CD14-positive monocyte (primary cell): ENCODE measurements around the gene LSM4. TPM values are rescaled to one million over a fixed set of nuclear protein-coding genes. Genes with fewer than 3 reads are reported as not detected.
"Not testable (repeated sequence)": the region's sequence is repeated elsewhere in the genome, so short reads cannot be mapped to it uniquely, and the experiment has no call there.

ENCODE experiments used
- DNase-seq, 3 donors: peaks; one replicate each; pipeline ENCODE4 v3.0.0-alpha.2; 2011 to 2022
- H2AFZ ChIP-seq: 2 replicates; pipeline ENCODE4 v1.6.0; 2012; ENCODE audit warnings: mild to moderate bottlenecking, low read depth, low read length, inconsistent platforms; ENCODE audit not compliant: insufficient read depth, poor library complexity, severe bottlenecking
- H3K27ac ChIP-seq, 2 donors: 1 replicate in 1 of 2; 2 replicates in 1 of 2; pipeline ENCODE4 v1.5.1; 2012 to 2013; ENCODE audit warnings: low read length in 2 of 2, control low read depth in 1 of 2, inconsistent platforms in 1 of 2, low read depth in 1 of 2, mild to moderate bottlenecking in 1 of 2
- H3K27me3 ChIP-seq, 2 donors: one replicate each; pipeline versions ENCODE4 v1.6.0 to v1.6.1; 2011 to 2013; ENCODE audit warnings: low read length in 2 of 2; ENCODE audit not compliant: control insufficient read depth in 2 of 2, insufficient read depth in 2 of 2
- H3K36me3 ChIP-seq, 2 donors: replicated peaks in 1 of 2; 1 replicate in 1 of 2; 2 replicates in 1 of 2; pipeline versions ENCODE4 v1.5.1 to v1.6.1; 2012 to 2013; ENCODE audit warnings: low read length in 2 of 2, control low read depth in 1 of 2, inconsistent platforms in 1 of 2, mild to moderate bottlenecking in 1 of 2; ENCODE audit not compliant: insufficient read depth in 2 of 2, control insufficient read depth in 1 of 2
- H3K4me1 ChIP-seq, 2 donors: 1 replicate in 1 of 2; 2 replicates in 1 of 2; pipeline versions ENCODE4 v1.5.1 to v1.6.1; 2012 to 2013; ENCODE audit warnings: low read length in 2 of 2, control low read depth in 1 of 2, inconsistent platforms in 1 of 2, mild to moderate bottlenecking in 1 of 2, moderate library complexity in 1 of 2; ENCODE audit not compliant: insufficient read depth in 2 of 2, control insufficient read depth in 1 of 2
- H3K4me2 ChIP-seq: replicated peaks from 2 replicates; pipeline ENCODE3; 2012; ENCODE audit warnings: low read length, moderate library complexity, mild to moderate bottlenecking; ENCODE audit not compliant: poor library complexity, severe bottlenecking; ENCODE audit errors: extremely low read depth
- H3K4me3 ChIP-seq, 3 experiments: fragments of 200-600 bp in 1 of 3; sonication (generic) in 1 of 3; replicated peaks in 1 of 3; 1 replicate in 2 of 3; 2 replicates in 1 of 3; pipeline ENCODE4 v1.5.1; 2011 to 2013; ENCODE audit warnings: low read length in 3 of 3, mild to moderate bottlenecking in 3 of 3, control low read depth in 2 of 3, low read depth in 2 of 3, inconsistent platforms in 1 of 3, moderate library complexity in 1 of 3
- H3K79me2 ChIP-seq: 2 replicates; pipeline ENCODE4 v1.6.0; 2012; ENCODE audit warnings: mild to moderate bottlenecking, control low read depth, inconsistent platforms, low read length, moderate library complexity; ENCODE audit not compliant: insufficient read depth
- H3K9ac ChIP-seq: 2 replicates; pipeline ENCODE4 v1.6.0; 2017; ENCODE audit warnings: low read length, mild to moderate bottlenecking; ENCODE audit not compliant: insufficient read depth, poor library complexity, severe bottlenecking
- H3K9me3 ChIP-seq, 2 donors: replicated peaks in 1 of 2; 1 replicate in 1 of 2; 2 replicates in 1 of 2; pipeline versions ENCODE4 v1.5.1 to v1.6.1; 2012 to 2013; ENCODE audit warnings: low read length in 2 of 2, control low read depth in 1 of 2; ENCODE audit not compliant: control insufficient read depth in 1 of 2, insufficient read depth in 1 of 2
- H4K20me1 ChIP-seq: 2 replicates; pipeline ENCODE4 v1.6.0; 2012; ENCODE audit warnings: mild to moderate bottlenecking, low read length, control low read depth, moderate library complexity; ENCODE audit not compliant: insufficient read depth
- H3K27ac Mint-ChIP-seq, 7 donors: one replicate each; pipeline ENCODE4 v1.8.0; 2020; ENCODE audit warnings: mild to moderate bottlenecking in 7 of 7, mixed read lengths in 7 of 7, moderate library complexity in 6 of 7, inconsistent platforms in 2 of 7
- H3K27me3 Mint-ChIP-seq, 3 donors: one replicate each; pipeline ENCODE4 v1.8.0; 2021 to 2022; ENCODE audit warnings: low read depth in 3 of 3, mild to moderate bottlenecking in 3 of 3, mixed read lengths in 3 of 3, moderate library complexity in 3 of 3, inconsistent platforms in 1 of 3
- H3K36me3 Mint-ChIP-seq, 2 donors: one replicate each; pipeline ENCODE4 v1.8.0; 2020; ENCODE audit warnings: mixed read lengths in 2 of 2, inconsistent platforms in 1 of 2, mild to moderate bottlenecking in 1 of 2
- H3K4me1 Mint-ChIP-seq: one replicate; pipeline ENCODE4 v1.8.0; 2020; ENCODE audit warnings: mild to moderate bottlenecking, mixed read lengths
- H3K4me3 Mint-ChIP-seq, 2 donors: one replicate each; pipeline ENCODE4 v1.8.0; 2020; ENCODE audit warnings: mild to moderate bottlenecking in 2 of 2, mixed read lengths in 2 of 2, moderate library complexity in 1 of 2
- H3K9me3 Mint-ChIP-seq, 7 donors: one replicate each; pipeline ENCODE4 v1.8.0; 2020 to 2022; ENCODE audit warnings: mixed read lengths in 7 of 7, mild to moderate bottlenecking in 6 of 7, moderate library complexity in 6 of 7, inconsistent platforms in 2 of 7
- WGBS: methylation state at CpG from one replicate; pipeline ENCODE4 v1.1.5; 2013; ENCODE audit warnings: missing lambda C conversion rate; ENCODE audit not compliant: insufficient coverage; 5-methylcytosine and 5-hydroxymethylcytosine counted together
- intact Hi-C, 2 donors: fragments of 100-400 bp; cut with micrococcal nuclease; formaldehyde crosslinking; loops; one replicate each; pipeline versions ENCODE4 v1.15.0 to v1.15.1; 2023
- polyA plus RNA-seq, 3 donors: library from polyadenylated mRNA; depleted of rRNA in 1 of 3; unstranded in 2 of 3; stranded (reverse) in 1 of 3; fragments of 300-500 nt in 2 of 3; fragments of >200 nt in 1 of 3; fragmentation: Illumina TruSeq in 2 of 3; gene quantifications; 1 replicate in 2 of 3; 2 replicates in 1 of 3; pipeline ENCODE4 v1.2.3, GENCODE V29; 2012 to 2021
- TF ChIP-seq, protein P1 (sequence below): fragments of 200-600 bp; IDR thresholded peaks from one replicate; pipeline ENCODE4 v1.8.0; 2022; ENCODE audit warnings: antibody characterized with exemption, mild to moderate bottlenecking

The LSM4 gene
- polyA plus RNA-seq, 3 donors: 66.5 to 143 (median 97.0) TPM

DNA sequence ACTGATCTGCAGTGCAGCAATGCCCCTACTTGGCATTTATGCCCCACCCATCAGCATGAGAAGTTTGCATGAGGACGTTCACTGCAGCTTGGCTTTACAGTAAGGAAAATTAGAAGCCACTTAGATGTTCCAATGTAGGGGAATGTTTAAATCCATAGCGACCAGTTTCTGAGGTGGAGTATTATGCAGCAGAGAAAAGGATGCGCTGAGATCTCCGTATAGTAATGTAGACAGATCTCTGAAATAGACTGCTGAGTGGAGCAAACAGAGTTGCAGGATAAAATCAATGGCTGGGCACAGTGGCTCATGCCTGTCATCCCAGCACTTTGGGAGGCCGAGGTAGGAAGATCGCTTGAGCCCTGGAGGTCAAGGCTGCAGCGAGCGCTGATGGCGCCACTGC lies 27.6 kb upstream of the LSM4 start:
- Mint-ChIP-seq H3K36me3 (peaks cover 49 to 75% of the 10 kb centered on the region in 2 donors), H3K27ac (peak overlapping the region in 1 of 7 donors; percentile 24), H3K4me1 (peaks cover 7% of the 10 kb centered on the region), H3K27me3 (peaks cover 0 to 1% (median 0%) of the 10 kb centered on the region in 3 donors), H3K9me3 (no peaks in the 10 kb centered on the region), H3K4me3 (no peak overlapping the region)
- Histone ChIP-seq H3K36me3 (peaks cover 7 to 22% of the 10 kb centered on the region in 2 donors), H3K4me3 (no peak overlapping the region), H3K4me2 (no peak overlapping the region), H3K9me3 (no peaks in the 10 kb centered on the region), H3K9ac (no peak overlapping the region), H3K27me3 (no peaks in the 10 kb centered on the region), H3K79me2 (no peaks in the 10 kb centered on the region), H4K20me1 (peaks cover 33% of the 10 kb centered on the region), H3K4me1 (no peaks in the 10 kb centered on the region), H2AFZ (no peak overlapping the region), H3K27ac (no peak overlapping the region)
- intact Hi-C loops: loop anchor here in 1 of 2 donors (5.0 kb wide), 1 partner anchor 37 kb away; the partner anchor contains the start of gene GDF15
- WGBS: 85% methylated on average over 8 of the region's 9 CpGs
- TF ChIP-seq, protein P1, sequence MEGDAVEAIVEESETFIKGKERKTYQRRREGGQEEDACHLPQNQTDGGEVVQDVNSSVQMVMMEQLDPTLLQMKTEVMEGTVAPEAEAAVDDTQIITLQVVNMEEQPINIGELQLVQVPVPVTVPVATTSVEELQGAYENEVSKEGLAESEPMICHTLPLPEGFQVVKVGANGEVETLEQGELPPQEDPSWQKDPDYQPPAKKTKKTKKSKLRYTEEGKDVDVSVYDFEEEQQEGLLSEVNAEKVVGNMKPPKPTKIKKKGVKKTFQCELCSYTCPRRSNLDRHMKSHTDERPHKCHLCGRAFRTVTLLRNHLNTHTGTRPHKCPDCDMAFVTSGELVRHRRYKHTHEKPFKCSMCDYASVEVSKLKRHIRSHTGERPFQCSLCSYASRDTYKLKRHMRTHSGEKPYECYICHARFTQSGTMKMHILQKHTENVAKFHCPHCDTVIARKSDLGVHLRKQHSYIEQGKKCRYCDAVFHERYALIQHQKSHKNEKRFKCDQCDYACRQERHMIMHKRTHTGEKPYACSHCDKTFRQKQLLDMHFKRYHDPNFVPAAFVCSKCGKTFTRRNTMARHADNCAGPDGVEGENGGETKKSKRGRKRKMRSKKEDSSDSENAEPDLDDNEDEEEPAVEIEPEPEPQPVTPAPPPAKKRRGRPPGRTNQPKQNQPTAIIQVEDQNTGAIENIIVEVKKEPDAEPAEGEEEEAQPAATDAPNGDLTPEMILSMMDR: no peak
- no peak for DNase-seq

DNA sequence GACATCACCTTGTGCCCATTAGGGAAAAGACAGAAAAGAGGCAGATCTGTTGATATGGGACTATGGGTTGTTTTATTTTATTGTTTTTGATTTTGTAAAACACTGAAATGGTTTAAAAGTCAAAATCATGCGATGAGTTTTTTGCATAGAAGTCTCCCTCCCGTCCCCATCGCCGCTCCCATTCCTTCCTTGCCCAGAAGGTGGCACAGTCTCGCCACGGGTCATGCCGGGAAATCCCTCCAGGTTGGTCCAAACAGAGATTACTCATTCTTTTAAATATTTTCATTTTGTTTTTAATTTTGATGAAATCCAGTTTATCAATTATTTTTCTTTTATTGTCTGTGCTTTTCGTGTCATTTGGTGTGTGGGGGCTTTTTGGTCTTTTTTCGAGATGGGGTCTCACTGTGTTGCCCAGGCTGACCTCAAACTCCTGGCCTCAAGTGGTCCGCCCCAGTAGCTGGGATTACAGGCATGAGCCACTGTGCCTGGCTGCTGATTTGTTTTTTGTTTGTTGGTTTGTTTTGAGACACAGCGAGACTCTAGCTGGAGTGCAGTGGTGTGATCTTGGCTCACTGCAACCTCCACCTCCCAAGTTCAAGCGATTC lies 26.8 kb upstream of the LSM4 start:
- Histone ChIP-seq H3K27me3 (no peaks in the 10 kb centered on the region), H3K4me1 (peaks cover 0 to 3% of the 10 kb centered on the region in 2 donors), H3K36me3 (peaks cover 8 to 22% of the 10 kb centered on the region in 2 donors), H3K9ac (no peak overlapping the region), H3K79me2 (no peaks in the 10 kb centered on the region), H3K4me3 (no peak overlapping the region), H3K4me2 (no peak overlapping the region), H3K9me3 (no peaks in the 10 kb centered on the region), H2AFZ (no peak overlapping the region), H4K20me1 (peaks cover 33% of the 10 kb centered on the region), H3K27ac (no peak overlapping the region)
- Mint-ChIP-seq H3K4me3 (no peak overlapping the region), H3K27ac (no peak overlapping the region), H3K27me3 (peaks cover 0 to 1% (median 0%) of the 10 kb centered on the region in 3 donors), H3K36me3 (peaks cover 54 to 79% of the 10 kb centered on the region in 2 donors), H3K4me1 (peaks cover 13% of the 10 kb centered on the region), H3K9me3 (no peaks in the 10 kb centered on the region)
- intact Hi-C loops: loop anchor here (1.0 to 5.0 kb wide), 3 partner anchors 38 to 61 kb away; partner anchors contain the start of gene GDF15 (in 2 of the 2)
- DNase-seq: peak; percentile 53 to 67 (median 54)
- TF ChIP-seq, protein P1: peak; percentile 77
- no CpG with 5 or more reads among the region's 12 CpGs for WGBS

- WGBS: 97% methylated on average over 5 of the region's 6 CpGs
- not testable (repeated sequence) for H2AFZ ChIP-seq, H3K4me3 Mint-ChIP-seq, H3K27me3 ChIP-seq, H3K9ac ChIP-seq, H3K4me3 ChIP-seq, H3K9me3 Mint-ChIP-seq, H3K79me2 ChIP-seq, H3K27ac ChIP-seq, H3K27me3 Mint-ChIP-seq, H3K4me1 ChIP-seq, H3K9me3 ChIP-seq, DNase-seq, H3K4me2 ChIP-seq
- peak overlapping the region in 2 of 7 donors; percentile 13 to 75 for H3K27ac Mint-ChIP-seq
- H3K36me3 ChIP-seq: peaks cover 10 to 30% of the 10 kb centered on the region in 2 donors
- peaks cover 17% of the 10 kb centered on the region for H3K4me1 Mint-ChIP-seq
- H3K36me3 Mint-ChIP-seq: peaks cover 61 to 84% of the 10 kb centered on the region in 2 donors
- intact Hi-C loops: loop anchor here (1.0 to 5.0 kb wide), 3 partner anchors 38 to 61 kb away; partner anchors contain the start of gene GDF15 (in 1 of the 2)
- peaks cover 35% of the 10 kb centered on the region for H4K20me1 ChIP-seq
Measured at GRCh38 chr19:18348818-18349339, 26.0 kb upstream of the LSM4 start.
